Naive thymus-derived CD8-positive, alpha-beta T cell (primary cell): ENCODE measurements around the gene KIF1A. TPM values are rescaled to one million over a fixed set of nuclear protein-coding genes. Genes with fewer than 3 reads are reported as not detected.

ENCODE experiments used
- ATAC-seq, 2 donors: fragments of 150-1000 bp; cut with Tn5 transposase in 1 of 2; sonication (Bioruptor Pico), chemical (Tn5 transposase) in 1 of 2; 1 replicate in 1 of 2; 2 replicates in 1 of 2; pipeline ENCODE4 v1.10.0; 2021; ENCODE audit warnings: mild to moderate bottlenecking in 2 of 2, moderate library complexity in 2 of 2
- POLR2A ChIA-PET: fragments of 350-600 bp; sonication (Branson Sonifier 250); formaldehyde crosslinking; loops from one replicate; lab custom pipeline; 2021; ENCODE audit warnings: antibody characterized with exemption; lab: Charles Lee
- DNase-seq, 10 donors: peaks; one replicate each; pipeline versions ENCODE4 v3.0.0 to v3.0.0-alpha.2; 2020 to 2022
- H3K27ac Mint-ChIP-seq, 10 donors: one replicate each; pipeline ENCODE4 v1.8.0; 2020 to 2022; ENCODE audit warnings: mild to moderate bottlenecking in 10 of 10, mixed read lengths in 10 of 10, moderate library complexity in 4 of 10, inconsistent platforms in 1 of 10
- H3K27me3 Mint-ChIP-seq, 5 donors: one replicate each; pipeline ENCODE4 v1.8.0; 2021 to 2022; ENCODE audit warnings: mixed read lengths in 5 of 5
- H3K36me3 Mint-ChIP-seq, 3 donors: one replicate each; pipeline ENCODE4 v1.8.0; 2020 to 2022; ENCODE audit warnings: mixed read lengths in 3 of 3, mild to moderate bottlenecking in 2 of 3, inconsistent platforms in 1 of 3
- H3K4me1 Mint-ChIP-seq, 4 donors: one replicate each; pipeline ENCODE4 v1.8.0; 2021 to 2022; ENCODE audit warnings: mixed read lengths in 4 of 4
- H3K4me3 Mint-ChIP-seq, 10 donors: one replicate each; pipeline ENCODE4 v1.8.0; 2020 to 2022; ENCODE audit warnings: mild to moderate bottlenecking in 10 of 10, mixed read lengths in 10 of 10, moderate library complexity in 6 of 10, inconsistent platforms in 1 of 10
- H3K9me3 Mint-ChIP-seq, 9 donors: one replicate each; pipeline ENCODE4 v1.8.0; 2020 to 2022; ENCODE audit warnings: mixed read lengths in 9 of 9, mild to moderate bottlenecking in 3 of 9, inconsistent platforms in 1 of 9, moderate library complexity in 1 of 9
- polyA plus RNA-seq, 3 donors: library from polyadenylated mRNA; unstranded; fragments of 300-500 nt; fragmentation: Illumina TruSeq; gene quantifications; one replicate each; pipeline ENCODE4 v1.2.3, GENCODE V29; 2021
- total RNA-seq, 8 experiments: library from RNA in 2 of 8; stranded (reverse) in 2 of 8; gene quantifications; one replicate each; pipeline ENCODE4 v1.2.3 and lab custom pipeline; 2021 to 2026

KIF1A gene
- total and polyA plus RNA-seq, 5 experiments from 2014 or later = 0.10 TPM; not detected in 4

DNA sequence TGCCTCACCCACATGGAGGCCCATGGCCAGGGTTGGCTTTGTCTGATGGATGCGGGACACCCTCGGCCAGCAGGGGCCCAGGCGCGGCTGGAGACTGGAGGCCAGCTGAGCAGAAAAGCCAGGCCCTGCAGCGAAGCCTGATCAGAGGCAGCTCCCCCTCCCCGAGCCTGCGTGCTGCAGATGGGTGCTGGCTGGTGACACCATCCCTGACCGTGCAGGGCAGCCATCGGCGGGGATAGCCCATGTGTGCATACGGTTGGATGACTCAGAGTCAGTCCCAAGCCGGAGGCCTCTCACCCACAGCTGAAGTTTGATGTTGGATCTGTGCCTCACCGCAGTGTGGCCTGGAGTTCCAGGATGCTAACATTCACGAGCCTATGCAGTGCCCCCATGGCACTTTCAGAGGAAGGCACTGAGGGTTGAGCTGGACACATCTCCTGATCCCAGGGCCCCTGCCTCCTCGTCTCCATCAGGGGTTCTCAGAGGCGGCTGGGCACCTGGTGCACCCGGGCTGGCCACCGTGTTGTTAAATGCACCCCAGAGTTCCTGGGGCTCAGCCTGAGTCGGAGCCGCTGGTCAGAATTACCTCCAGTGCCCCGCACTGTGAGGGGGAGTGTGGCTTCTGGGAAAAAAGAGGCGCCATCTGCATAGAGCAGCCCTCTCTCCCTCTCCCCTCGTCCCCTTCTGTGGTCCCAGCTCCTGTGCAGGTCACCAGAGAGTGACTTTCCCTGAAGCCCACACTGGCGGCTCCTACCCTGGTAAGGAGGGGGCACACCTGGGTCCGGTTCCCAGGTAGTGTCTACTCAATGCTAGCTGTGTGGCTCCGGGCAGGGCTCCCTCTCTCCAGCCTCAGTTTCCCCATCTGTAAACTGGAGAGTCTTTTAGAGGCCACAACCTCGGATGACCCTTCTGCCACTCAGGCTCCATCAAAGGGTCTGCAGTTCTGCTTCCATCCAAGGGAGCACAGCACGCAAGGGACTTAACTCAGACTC is 19.4 kb upstream of the KIF1A start:
- POLR2A ChIA-PET = no interaction called here

DNA sequence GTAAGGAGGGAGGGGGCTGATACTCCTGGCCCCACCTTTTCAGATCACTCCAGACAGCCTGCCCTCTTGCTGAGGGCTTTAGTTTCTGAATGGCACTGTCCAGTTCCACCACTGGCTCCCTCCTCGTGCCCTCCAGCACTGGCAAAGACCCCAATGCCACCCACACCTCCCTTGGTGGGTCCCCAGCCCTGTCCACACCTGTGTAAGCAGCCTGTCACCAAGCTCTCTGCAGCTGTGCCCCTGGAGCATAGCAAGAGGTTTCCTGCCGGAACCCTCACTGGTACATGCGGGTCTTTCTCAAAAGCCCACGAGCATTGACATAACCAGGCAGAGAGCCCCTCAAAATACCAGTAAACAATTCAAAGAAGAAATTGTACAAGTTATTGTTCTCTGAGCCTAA is 17.6 kb upstream of the KIF1A start:
- POLR2A ChIA-PET = no interaction called here
- Mint-ChIP-seq H3K27me3 (peaks cover 0 to 4% (median 0%) of the 10 kb centered on the region in 5 donors), H3K36me3 (no peaks in the 10 kb centered on the region), H3K27ac (no peak overlapping the region), H3K4me3 (no peak overlapping the region), H3K9me3 (no peaks in the 10 kb centered on the region), H3K4me1 (no peaks in the 10 kb centered on the region)
- ATAC-seq = no peak
- DNase-seq = no peak

More for the DNA sequence above, 19.4 kb upstream of the KIF1A start:
- Mint-ChIP-seq H3K36me3 (no peaks in the 10 kb centered on the region), H3K4me3 (no peak overlapping the region), H3K27ac (peak overlapping the region in 1 of 10 donors; percentile 6), H3K4me1 (no peaks in the 10 kb centered on the region), H3K27me3 (peaks cover 0 to 4% (median 0%) of the 10 kb centered on the region in 5 donors), H3K9me3 (no peaks in the 10 kb centered on the region)
- no peak for ATAC-seq
- DNase-seq = no peak

DNA sequence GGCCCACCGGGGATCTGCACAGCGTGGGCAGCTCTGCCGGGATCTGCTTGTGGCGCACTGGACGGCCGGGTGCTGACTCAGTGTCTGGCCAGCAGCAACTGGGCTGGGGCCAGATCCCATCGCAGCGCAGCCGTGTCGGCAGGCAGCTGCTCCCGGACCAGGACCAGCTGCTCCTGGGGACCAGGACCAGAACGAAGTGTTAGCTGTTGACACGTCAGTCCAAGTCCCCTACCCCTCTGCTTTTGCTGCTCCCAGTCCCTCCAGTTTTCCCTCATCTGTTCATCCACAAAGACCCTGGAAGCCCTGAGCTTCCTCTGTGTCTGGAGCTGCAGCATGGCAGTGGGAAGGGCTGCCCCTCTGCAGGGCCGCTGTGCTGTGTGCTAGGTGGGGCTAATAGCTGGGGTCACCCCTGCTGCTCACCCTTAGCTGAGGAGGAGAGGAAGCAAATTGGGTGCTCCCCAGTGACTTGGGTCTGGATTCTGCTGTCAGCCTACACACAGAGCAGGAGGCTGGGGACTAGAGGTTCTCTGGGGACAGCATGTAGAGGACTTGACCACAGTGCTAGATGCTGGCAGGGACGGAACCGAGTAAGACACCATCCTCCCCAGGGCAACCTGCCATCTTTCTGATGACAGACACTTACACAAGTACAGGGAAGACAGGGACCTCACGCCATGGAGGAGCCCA is 16.9 kb upstream of the KIF1A start:
- Mint-ChIP-seq H3K4me3 (no peak overlapping the region), H3K27me3 (peaks cover 0 to 4% (median 0%) of the 10 kb centered on the region in 5 donors), H3K9me3 (peaks cover 0 to 2% (median 0%) of the 10 kb centered on the region in 9 donors), H3K27ac (no peak overlapping the region), H3K36me3 (no peaks in the 10 kb centered on the region), H3K4me1 (peaks cover 0 to under 1% (median under 1%) of the 10 kb centered on the region in 4 donors)
- POLR2A ChIA-PET = no interaction called here
- ATAC-seq (no peak), DNase-seq (no peak)

DNA sequence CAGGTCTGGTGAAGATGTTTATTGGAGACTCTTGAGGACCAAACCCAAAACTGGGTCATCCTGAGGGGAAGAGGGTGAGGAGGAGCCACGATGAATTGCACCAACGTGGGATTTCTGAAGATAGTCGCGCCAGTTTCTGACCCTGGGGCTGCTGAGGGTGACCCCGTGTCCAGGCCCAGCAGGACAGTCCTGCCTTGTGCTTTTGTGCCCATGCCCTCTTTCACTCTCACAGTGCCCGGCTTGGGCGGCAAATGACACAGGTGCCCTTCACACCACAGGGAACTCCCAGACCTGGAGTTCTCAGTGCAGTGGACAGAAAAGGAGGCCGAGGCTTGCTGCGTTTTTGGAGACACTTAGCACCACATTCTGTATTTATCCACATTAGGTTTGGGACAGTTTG is 15.5 kb upstream of the KIF1A start:
- Mint-ChIP-seq H3K27ac (peak overlapping the region in 1 of 10 donors; percentile 51), H3K27me3 (peaks cover 0 to 5% (median 0%) of the 10 kb centered on the region in 5 donors), H3K36me3 (no peaks in the 10 kb centered on the region), H3K4me3 (no peak overlapping the region), H3K4me1 (peaks cover 2 to 7% (median 5%) of the 10 kb centered on the region in 4 donors), H3K9me3 (peaks cover 0 to 2% (median 0%) of the 10 kb centered on the region in 9 donors)
- POLR2A ChIA-PET = no interaction called here
- DNase-seq (no peak), ATAC-seq (no peak)

DNA sequence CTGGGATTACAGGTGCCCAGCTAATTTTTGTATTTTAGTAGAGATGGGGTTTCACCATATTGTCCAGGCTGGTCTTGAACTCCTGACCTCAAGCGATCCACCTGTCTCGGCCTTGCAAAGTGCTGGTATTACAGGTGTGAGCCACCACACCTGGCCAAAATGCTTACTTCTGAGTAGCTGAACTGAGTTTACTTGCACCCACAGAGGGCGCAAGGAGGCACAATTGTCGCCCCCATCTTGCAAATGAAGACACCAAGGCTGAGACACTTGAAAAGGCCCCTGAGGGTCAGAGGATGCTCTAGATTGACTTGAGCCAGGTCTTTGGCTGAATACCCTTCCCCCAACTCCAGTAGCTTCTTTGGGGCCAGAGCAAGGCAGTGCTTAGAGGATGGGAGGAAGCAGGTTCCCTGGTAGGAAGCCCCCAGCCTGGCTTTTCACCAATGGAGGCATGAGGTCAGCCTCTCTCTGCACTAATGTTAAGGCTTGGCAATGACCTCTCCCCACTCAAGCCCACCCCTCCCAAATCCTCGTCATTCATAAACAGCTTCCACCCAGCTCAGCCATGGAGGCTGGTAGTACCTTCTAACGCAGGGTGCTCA is 14.5 kb upstream of the KIF1A start:
- no peaks in the 10 kb centered on the region for H3K36me3 Mint-ChIP-seq
- peaks cover 2 to 7% (median 5%) of the 10 kb centered on the region in 4 donors for H3K4me1 Mint-ChIP-seq
- POLR2A ChIA-PET = no interaction called here
- DNase-seq (no peak), ATAC-seq (no peak)
- H3K9me3 Mint-ChIP-seq = peaks cover 0 to 2% (median 0%) of the 10 kb centered on the region in 9 donors
- no peak overlapping the region for H3K4me3 Mint-ChIP-seq
- H3K27me3 Mint-ChIP-seq = peaks cover 1 to 10% (median 5%) of the 10 kb centered on the region in 5 donors
- H3K27ac Mint-ChIP-seq = peak overlapping the region in 4 of 10 donors; percentile 24 to 70 (median 56)

DNA sequence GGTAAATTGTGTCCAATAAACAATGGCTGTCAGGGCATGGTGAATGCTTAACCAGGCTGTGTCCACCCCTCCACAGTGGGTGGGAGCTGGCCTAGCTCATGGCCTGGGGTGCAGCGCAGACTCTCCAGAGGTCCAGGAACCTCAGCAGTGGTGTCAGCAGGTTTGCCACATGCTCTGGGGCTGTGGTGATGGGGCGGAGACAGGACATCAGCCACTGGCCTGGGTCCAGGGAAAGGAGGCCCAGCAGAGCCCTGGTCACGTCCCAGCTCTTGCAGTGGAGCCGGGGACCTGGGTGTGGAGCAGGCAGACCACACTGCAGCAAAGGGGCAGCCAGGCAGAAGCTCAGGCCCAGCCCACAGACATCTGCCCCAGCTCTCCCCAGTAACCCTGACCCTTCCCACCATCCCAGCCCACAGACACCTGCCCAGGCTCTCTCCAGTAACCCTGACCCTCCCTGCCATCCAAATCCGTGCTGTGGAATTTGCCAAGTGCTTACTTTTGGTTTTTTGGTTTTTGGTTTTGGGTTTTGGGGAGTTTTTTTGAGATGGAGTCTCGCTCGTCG is 13.8 kb upstream of the KIF1A start:
- ATAC-seq = no peak
- H3K4me3 Mint-ChIP-seq = no peak overlapping the region
- H3K4me1 Mint-ChIP-seq = peaks cover 2 to 7% (median 5%) of the 10 kb centered on the region in 4 donors
- peak overlapping the region in 6 of 10 donors; percentile 19 to 88 (median 54) for H3K27ac Mint-ChIP-seq
- H3K36me3 Mint-ChIP-seq = no peaks in the 10 kb centered on the region
- H3K27me3 Mint-ChIP-seq = peaks cover 1 to 14% (median 7%) of the 10 kb centered on the region in 5 donors
- POLR2A ChIA-PET = no interaction called here
- peaks cover 0 to 2% (median 0%) of the 10 kb centered on the region in 9 donors for H3K9me3 Mint-ChIP-seq
- no peak for DNase-seq

DNA sequence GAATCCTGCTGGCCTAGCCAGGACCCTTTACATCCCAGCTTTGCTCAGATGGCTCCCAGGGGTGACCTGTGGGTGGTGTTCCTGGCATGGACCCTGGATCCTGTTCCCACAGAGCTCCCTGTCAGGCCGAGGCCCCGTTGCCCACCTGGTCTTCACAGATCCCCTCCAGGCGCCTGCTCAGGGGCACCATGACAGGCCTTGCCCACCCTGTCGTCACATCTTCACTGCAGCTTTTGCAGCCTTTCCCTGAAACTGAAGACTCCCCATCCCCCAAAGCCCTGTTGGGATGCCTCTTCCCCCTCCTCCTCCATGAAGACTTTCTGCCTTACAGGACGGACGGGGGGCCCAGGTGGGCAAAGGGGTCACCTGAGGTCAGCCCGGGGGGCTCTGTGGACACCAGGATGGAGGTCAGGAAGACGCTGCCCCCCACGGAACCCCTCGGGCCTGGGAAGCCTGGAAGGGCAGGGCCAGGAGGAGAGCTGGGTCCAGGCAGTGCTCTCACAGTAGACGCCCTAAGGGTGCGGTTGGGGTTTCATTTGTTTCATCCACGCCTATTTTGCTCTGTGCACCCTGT is 13.0 kb upstream of the KIF1A start:
- DNase-seq (no peak), ATAC-seq (no peak)
- Mint-ChIP-seq H3K9me3 (peaks cover 0 to 2% (median 0%) of the 10 kb centered on the region in 9 donors), H3K27ac (peak overlapping the region in 5 of 10 donors; percentile 41 to 89 (median 85)), H3K27me3 (peaks cover 1 to 17% (median 11%) of the 10 kb centered on the region in 5 donors), H3K4me1 (peaks cover 2 to 7% (median 5%) of the 10 kb centered on the region in 4 donors), H3K36me3 (no peaks in the 10 kb centered on the region), H3K4me3 (no peak overlapping the region)
- POLR2A ChIA-PET = interaction anchor here (1.2 kb wide), 1 partner anchor 272 kb away, joined by 5 read pairs; the partner anchor contains the start of gene DUSP28

DNA sequence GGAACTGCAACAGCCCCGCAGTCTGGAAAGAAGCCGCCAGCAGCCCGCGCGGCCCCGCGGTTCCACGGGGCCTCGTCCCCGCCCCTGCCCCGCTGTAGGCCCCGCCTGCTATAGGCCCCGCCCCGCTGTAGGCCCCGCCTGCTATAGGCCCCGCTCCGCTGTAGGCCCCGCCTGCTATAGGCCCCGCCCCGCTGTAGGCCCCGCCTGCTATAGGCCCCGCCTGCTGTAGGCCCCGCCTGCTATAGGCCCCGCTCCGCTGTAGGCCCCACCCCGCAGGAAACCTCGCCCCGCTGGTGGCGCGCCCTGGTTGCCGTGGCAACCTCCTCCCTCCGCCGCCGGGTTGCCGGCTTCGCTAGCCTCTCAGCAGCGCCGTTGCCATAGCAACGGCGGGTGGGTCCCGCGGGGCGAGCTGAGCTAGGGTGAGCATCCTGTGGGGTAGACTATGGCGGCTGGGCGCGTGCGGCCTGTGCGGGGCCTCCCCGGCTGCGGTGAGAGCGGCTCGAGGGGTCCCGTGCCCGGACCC is 12.2 kb upstream of the KIF1A start:
- POLR2A ChIA-PET = interaction anchor here (1.2 kb wide), 1 partner anchor 271 kb away, joined by 5 read pairs; the partner anchor contains the start of gene DUSP28

DNA sequence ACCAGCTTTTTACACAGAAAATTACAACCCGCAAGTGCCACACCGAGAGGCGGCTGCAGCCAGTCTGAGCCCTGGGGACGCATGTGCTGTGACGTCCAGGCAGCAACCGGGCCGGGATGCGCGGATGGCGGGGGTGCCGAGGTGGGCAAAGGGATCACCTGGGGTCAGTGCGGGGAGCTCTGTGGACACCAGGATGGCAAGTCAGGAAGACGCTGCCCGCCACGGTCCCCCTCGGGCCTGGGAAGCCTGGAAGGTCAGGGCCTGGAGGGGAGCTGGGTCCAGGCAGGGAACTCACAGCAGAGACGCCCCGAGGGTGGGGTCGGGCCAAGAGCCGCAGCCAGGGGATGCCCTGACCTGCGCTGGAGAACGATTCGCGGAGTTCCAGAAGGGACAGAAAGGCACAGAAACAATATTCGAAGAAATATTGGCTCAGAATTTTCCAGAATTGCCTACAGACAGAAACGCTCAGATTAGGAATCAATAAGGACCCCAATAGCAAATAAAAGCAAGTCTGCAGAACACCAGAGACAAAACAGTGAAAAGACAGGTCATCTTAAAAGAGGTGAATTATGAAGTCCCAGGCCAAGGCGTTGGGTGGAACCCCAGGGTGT is 11.7 kb upstream of the KIF1A start:
- H3K27me3 Mint-ChIP-seq = peaks cover 2 to 27% (median 16%) of the 10 kb centered on the region in 5 donors
- H3K4me1 Mint-ChIP-seq = peaks cover 2 to 7% (median 5%) of the 10 kb centered on the region in 4 donors
- POLR2A ChIA-PET = no interaction called here
- no peaks in the 10 kb centered on the region for H3K36me3 Mint-ChIP-seq
- H3K9me3 Mint-ChIP-seq = peaks cover 0 to 2% (median 0%) of the 10 kb centered on the region in 9 donors
- ATAC-seq (no peak), DNase-seq (no peak)
- peak overlapping the region; percentile 56 to 81 (median 68) for H3K4me3 Mint-ChIP-seq
- peak overlapping the region in 2 of 10 donors; percentile 68 to 78 for H3K27ac Mint-ChIP-seq

More for the DNA sequence above, 12.2 kb upstream of the KIF1A start:
- H3K9me3 Mint-ChIP-seq = peaks cover 0 to 2% (median 0%) of the 10 kb centered on the region in 9 donors
- peak overlapping the region in 7 of 10 donors; percentile 56 to 81 (median 68) for H3K4me3 Mint-ChIP-seq
- H3K27ac Mint-ChIP-seq = peak overlapping the region in 3 of 10 donors; percentile 13 to 89 (median 57)
- peaks cover 1 to 21% (median 11%) of the 10 kb centered on the region in 5 donors for H3K27me3 Mint-ChIP-seq
- ATAC-seq = peak; percentile 88 to 89
- H3K4me1 Mint-ChIP-seq = peaks cover 2 to 7% (median 5%) of the 10 kb centered on the region in 4 donors
- H3K36me3 Mint-ChIP-seq = no peaks in the 10 kb centered on the region
- DNase-seq = peak; percentile 95 to 100 (median 99)

DNA sequence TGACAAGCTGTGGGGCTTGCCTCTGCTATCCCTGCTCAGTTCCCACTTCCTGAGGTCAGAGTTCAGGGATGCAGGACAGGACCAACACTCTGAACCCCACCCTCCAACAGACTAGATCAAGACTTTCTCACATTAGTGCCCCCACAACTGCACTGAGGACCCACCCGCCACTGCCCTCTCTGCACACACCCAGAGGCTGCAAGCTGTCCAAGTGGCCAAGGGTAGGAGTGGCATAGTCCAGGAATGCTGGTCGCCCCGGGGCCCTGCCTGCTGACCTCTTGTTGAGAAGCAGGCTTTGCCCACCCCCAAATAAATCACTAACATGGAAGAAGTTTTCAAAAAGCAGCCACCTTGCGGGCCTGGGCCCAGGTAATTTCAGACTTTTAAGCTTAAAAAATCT is 5.5 kb upstream of the KIF1A start:
- Mint-ChIP-seq H3K27ac (no peak overlapping the region), H3K4me3 (no peak overlapping the region), H3K9me3 (peaks cover 0 to 14% (median 0%) of the 10 kb centered on the region in 9 donors), H3K36me3 (peaks cover 0 to 7% (median 0%) of the 10 kb centered on the region in 3 donors), H3K27me3 (peaks cover 38 to 87% (median 65%) of the 10 kb centered on the region in 5 donors), H3K4me1 (peaks cover 3 to 11% (median 9%) of the 10 kb centered on the region in 4 donors)
- POLR2A ChIA-PET = no interaction called here
- no peak for DNase-seq
- ATAC-seq = no peak
